ENCODE data around the gene ANKRD17.
"Not testable (repeated sequence)": the region's sequence is repeated elsewhere in the genome, so short reads cannot be mapped to it uniquely, and the experiment has no call there.

The ANKRD17 gene

DNA sequence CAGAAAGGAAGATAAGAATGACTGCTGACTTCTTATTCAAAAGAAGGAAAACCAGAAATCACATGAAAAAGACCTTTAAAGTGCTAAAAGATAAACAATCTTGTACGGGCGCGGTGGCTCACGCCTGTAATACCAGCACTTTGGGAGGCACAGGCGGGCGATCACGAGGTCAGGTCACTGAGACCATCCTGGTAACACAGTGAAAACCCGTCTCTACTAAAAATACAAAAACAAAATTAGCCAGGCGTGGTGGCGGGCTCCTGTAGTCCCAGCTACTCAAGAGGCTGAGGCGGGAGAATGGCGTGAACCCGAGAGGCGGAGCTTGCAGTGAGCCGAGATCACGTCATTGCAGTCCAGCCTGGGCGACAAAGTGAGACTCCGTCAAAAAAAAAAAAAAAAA lies 54.6 kb downstream of the ANKRD17 start:
- not testable (repeated sequence) for DNase-seq (ENCODE audit: low read depth in 2 of 2)

DNA sequence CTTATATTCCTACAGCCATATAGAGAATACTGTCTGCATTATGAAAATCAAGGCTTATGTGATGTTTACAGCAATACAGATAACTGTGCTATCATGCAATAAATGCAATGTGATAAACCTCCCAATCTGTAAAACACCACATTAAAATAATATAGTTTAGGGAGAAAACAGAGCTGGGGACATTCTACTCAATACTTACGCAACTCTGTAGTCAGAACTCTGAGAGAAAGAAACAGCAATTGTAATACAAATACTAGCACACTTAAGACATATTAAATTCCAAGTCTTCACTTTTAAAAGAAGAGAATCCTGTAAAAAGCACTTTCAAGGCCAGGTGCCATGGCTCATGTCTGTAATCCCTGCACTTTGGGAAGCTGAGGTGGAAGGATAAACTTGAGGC lies 61.4 kb downstream of the ANKRD17 start:
- no peak for DNase-seq (ENCODE audit: low read depth in 2 of 2)

GRCh38 chr4:73194064-73194463 lies 64.5 kb downstream of the ANKRD17 start:
- no peak for DNase-seq (ENCODE audit: low read depth in 2 of 2)

GRCh38 chr4:73193659-73194058 lies 64.9 kb downstream of the ANKRD17 start:
- DNase-seq (ENCODE audit: low read depth in 2 of 2): no peak

DNA sequence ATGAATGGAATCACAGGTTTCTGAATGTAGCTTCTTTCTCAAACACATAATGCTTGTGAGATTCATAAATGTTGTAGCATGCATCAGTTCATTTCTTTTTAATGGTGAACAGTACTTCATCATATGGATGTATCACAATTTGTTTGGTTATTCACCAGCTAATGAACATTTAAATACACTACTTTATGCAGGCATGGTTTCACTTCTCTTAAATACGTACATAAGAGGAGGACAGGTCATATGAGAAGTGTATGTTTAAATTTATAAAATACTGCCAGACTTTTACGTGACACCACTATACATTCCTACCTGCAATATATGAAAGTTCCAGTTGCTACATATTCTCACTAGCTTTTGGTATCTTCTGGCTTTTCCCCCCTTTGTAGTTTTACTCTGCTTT lies 65.4 kb downstream of the ANKRD17 start:
- DNase-seq (ENCODE audit: low read depth in 2 of 2): no peak

GRCh38 chr4:73189274-73189810 lies 69.3 kb downstream of the ANKRD17 start:
- DNase-seq (ENCODE audit: low read depth in 2 of 2): no peak

- DNase-seq (ENCODE audit: low read depth in 2 of 2): no peak
Observed at GRCh38 chr4:73187325-73187724, 71.3 kb downstream of the ANKRD17 start.

- no peak for DNase-seq (ENCODE audit: low read depth in 2 of 2)
Observed at GRCh38 chr4:73185903-73186302, 72.7 kb downstream of the ANKRD17 start.

DNA sequence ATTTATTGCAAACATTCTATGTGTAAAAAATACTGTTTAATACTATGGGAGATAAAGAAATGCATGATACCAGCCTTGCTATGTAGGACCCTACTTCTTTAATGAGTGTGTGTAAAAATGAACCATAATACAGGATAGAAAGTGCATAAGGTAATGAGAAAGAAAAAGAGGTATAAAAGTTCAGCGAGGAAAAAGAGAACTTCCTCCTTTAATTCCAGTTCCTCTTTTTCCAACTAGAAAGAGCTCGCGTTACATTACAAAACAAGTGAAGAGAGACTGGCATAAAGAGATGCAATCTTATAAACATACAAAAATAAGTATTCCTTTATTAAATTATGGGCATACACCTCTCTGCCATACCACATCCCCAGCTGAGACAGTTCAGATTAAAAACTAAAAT lies 77.4 kb downstream of the ANKRD17 start:
- DNase-seq (ENCODE audit: low read depth in 2 of 2): no peak

DNA sequence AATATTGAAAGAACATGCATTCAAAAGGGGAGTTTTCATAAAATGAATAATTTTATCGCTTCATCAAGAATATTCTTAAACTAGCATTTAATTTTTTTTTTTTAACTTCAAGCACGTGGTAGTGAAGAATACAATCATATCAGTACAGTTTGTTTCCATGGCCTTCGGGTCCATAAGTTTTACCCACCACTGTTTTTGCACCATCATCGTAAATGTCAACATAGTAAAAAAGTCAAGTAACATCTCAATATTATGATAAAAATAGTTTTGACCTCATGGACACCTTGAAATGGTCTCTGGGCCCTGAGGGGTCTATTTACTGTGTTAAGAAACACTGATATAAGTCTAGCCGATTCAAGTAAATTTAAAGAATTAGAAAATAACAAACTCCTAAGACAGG lies 80.2 kb downstream of the ANKRD17 start:
- no peak for DNase-seq (ENCODE audit: low read depth in 2 of 2)

- no peak for DNase-seq (ENCODE audit: low read depth in 2 of 2)
Observed at GRCh38 chr4:73172161-73172560, 86.4 kb downstream of the ANKRD17 start.

- no peak for DNase-seq (ENCODE audit: low read depth in 2 of 2)
Observed at GRCh38 chr4:73170518-73171198, 87.9 kb downstream of the ANKRD17 start.

- DNase-seq (ENCODE audit: low read depth in 2 of 2): no peak
Observed at GRCh38 chr4:73166212-73166611, 92.4 kb downstream of the ANKRD17 start.

DNA sequence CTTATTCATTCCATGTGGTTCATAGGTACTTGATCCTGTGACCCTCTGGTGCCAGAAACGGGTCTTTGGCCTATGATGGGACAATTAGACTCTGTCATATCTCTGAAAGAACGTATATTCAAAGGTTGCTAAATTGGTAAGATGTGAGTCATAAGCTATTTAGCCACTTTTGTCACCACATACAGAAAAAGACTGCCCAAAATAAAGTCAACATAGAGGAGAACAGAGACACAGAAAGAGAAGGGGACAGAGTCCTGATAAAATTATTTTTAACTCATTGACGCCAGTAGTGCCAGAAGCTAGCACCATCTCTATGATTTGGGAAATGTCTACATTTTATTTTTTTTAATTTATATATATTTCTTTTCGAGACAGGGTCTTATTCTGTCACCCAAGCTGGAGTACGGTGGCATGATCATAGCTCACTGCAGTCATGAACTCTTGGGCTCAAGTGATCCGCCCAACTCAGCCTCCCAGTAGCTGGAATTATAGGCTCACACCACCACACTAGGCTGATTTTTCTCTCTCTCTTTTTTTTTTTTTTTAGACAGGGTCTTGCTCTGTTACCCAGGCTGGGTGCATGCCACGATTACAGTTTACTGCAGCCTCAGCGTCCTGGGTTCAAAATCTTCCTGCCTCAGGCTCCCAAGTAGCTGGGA lies 96.9 kb downstream of the ANKRD17 start:
- DNase-seq (ENCODE audit: low read depth in 2 of 2): no peak

DNA sequence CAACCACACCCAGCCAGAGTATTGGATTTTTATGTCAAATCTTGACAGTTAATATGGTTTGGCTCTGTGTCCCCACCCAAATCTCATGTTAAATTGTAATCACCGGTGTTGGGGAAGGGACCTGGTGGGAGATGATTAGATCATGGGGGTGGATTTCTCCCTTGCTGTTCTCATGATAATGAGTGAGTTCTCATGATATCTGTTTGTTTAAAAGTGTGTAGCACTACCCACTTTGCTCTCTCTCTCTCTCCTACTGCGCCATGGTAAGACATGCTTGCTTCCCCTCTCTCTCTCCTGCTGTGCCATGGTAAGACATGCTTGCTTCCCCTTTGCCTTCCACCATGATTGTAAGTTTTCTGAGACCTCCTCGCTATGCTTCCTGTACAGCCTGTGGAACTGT lies 102.2 kb downstream of the ANKRD17 start:
- no peak for DNase-seq (ENCODE audit: low read depth in 2 of 2)

- no peak for DNase-seq (ENCODE audit: low read depth in 2 of 2)
Observed at GRCh38 chr4:73152893-73153292, 105.7 kb downstream of the ANKRD17 start.

DNA sequence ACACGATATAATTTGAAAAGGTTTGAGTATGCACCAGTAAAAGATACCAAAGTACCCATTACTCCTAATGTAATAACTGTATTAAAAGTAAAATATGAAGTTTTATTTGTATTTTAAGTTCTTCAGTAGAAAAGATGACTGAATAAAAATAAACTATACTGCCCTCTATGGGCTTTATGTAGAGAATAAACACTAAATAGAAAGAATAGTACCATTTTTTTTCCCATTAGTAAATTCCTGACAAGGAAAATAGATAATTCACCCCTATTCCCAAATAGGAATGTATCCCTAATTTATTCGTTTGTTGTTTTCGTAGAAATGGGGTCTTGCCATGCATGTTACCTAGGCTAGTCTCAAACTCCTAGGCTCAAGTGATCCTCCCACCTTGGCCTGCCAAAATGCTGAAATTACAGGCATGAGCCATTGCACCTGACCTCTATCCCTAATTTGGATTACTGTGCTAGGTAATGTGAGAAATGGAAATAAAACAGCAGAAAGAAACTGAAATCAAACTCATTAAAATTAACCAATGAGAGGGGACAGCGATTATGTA lies 115.5 kb downstream of the ANKRD17 start:
- DNase-seq (ENCODE audit: low read depth in 2 of 2): no peak

GRCh38 chr4:73139991-73140390 lies 118.6 kb downstream of the ANKRD17 start:
- no peak for DNase-seq (ENCODE audit: low read depth in 2 of 2)

DNA sequence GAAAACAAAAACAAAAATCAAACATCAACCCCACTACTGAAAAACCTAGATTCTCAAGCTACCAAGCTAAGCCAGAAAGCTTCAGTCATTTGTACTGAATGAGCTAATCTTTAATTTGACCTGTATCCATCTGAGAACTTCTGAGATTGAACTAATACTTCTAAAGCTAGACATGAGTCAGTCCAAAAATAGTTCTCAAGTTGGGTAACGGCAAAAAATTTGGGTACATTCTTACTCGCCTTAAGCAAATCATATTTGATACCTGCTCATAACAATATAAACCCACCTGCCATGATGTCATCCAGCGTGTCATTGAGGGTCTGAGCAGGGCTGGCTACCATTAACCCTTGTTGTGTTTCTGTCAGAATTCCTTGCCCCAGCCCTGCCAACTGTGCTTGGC lies 119.4 kb downstream of the ANKRD17 start:
- no peak for DNase-seq (ENCODE audit: low read depth in 2 of 2)

DNA sequence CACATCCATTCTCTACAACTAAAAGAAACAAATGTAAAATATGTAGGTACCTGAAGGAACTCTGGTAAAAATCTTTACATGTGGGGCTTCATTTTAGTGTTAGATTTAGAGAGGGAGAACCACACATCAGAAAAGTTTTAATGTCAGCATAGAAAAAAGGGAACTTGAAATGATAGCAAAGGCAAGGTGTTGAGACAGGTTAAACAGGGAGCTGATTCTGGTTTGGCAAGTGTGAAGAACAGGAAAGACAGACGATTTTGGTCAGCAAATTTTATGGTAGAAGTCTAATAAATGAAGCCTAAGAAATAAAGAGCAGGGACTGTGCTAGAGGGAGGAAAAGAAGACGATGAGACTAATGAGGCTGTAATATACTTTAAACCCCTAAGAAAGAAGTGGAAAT lies 121.5 kb downstream of the ANKRD17 start:
- DNase-seq (ENCODE audit: low read depth in 2 of 2): no peak

DNA sequence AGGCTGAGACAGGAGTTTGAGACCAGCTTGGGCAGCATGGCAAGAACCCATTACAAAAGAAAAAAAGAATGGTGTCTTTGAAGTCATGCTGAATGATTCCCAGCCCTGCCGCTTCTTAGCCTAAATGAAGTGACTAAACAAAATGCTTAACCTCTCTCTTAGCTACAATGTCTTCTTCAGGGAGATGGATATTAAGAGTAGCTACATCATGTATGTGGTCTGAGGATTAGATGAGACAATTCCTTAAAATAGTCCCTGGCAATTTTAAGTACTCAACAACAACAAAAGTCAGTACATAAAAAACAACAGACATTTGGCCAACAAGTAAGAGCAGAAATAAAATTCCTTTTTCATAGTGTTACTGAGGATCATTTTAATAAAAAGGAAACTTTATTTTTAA lies 124.8 kb downstream of the ANKRD17 start:
- DNase-seq (ENCODE audit: low read depth in 2 of 2): no peak

- DNase-seq (ENCODE audit: low read depth in 2 of 2): no peak
Observed at GRCh38 chr4:73131281-73131680, 127.3 kb downstream of the ANKRD17 start.

DNA sequence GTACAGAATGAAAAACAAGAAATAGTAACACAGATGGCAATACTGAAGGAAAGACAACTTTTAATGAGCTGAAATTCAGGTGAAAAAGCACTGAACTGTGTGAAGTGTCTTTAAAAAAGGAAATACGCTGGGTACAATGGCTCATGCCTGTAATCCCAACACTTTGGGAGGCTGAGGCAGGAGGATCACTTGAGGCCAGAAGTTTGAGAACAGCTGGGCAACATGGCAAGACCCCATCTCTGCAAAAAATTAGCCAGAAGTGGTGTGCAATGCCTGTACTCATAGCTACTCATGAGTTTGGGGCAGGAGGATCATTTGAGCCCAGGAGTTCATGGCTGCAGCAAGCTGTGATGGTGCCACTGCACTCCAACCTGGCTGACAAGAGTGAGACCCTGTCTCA lies 129.3 kb downstream of the ANKRD17 start:
- no peak for DNase-seq (ENCODE audit: low read depth in 2 of 2)
